Measurements from ENCODE around the gene PSMB1. TPM values are rescaled to one million over a fixed set of nuclear protein-coding genes. Genes with fewer than 3 reads are reported as not detected.

Gene PSMB1
- total RNA-seq, 6 donors from 2014 or later, result 63.9 to 203 (median 124) TPM

DNA sequence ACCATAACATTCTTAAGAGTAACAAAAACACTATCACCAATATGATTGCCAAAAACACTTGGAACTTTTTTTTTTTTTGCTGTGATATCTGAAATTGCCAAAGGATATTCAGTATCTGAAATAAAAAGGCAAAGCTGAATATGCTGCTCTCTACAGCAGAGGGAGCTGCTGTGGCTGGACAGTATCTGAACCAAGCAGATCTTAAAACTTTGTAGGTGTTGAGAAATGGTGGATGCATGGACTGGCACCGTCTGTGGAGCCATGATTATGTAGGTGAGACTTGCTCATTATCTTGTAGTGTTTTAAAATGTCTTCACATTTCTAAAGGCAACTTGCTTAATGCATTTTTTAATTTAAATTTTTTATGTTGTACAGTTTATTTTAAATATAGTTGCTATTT lies 22.1 kb upstream of the PSMB1 start:
- TF ChIP-seq POLR2AphosphoS5 (IDR thresholded peaks at IDR 0.05), result no peak
- TF ChIP-seq, protein P1, sequence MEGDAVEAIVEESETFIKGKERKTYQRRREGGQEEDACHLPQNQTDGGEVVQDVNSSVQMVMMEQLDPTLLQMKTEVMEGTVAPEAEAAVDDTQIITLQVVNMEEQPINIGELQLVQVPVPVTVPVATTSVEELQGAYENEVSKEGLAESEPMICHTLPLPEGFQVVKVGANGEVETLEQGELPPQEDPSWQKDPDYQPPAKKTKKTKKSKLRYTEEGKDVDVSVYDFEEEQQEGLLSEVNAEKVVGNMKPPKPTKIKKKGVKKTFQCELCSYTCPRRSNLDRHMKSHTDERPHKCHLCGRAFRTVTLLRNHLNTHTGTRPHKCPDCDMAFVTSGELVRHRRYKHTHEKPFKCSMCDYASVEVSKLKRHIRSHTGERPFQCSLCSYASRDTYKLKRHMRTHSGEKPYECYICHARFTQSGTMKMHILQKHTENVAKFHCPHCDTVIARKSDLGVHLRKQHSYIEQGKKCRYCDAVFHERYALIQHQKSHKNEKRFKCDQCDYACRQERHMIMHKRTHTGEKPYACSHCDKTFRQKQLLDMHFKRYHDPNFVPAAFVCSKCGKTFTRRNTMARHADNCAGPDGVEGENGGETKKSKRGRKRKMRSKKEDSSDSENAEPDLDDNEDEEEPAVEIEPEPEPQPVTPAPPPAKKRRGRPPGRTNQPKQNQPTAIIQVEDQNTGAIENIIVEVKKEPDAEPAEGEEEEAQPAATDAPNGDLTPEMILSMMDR (IDR thresholded peaks at IDR 0.05), result no peak
- TF ChIP-seq EP300 (IDR thresholded peaks at IDR 0.05), result no peak
- TF ChIP-seq POLR2A (IDR thresholded peaks at IDR 0.05), result no peak
- H3K4me1 ChIP-seq, result no peaks in the 10 kb centered on the region
- WGBS, 2 donors, result 91 to 93% methylated on average over 1 of the region's 1 CpG
- no peaks in the 10 kb centered on the region for H3K27me3 ChIP-seq
- no peaks in the 10 kb centered on the region for H3K9me3 ChIP-seq
- peaks cover 17 to 95% (median 43%) of the 10 kb centered on the region in 4 donors for H3K36me3 ChIP-seq
- DNase-seq (no peak), ATAC-seq (ENCODE audit: low FRiP score in 2 of 2) (no peak)
- H3K4me3 ChIP-seq, result no peak overlapping the region
- no peak overlapping the region for H3K27ac ChIP-seq

DNA sequence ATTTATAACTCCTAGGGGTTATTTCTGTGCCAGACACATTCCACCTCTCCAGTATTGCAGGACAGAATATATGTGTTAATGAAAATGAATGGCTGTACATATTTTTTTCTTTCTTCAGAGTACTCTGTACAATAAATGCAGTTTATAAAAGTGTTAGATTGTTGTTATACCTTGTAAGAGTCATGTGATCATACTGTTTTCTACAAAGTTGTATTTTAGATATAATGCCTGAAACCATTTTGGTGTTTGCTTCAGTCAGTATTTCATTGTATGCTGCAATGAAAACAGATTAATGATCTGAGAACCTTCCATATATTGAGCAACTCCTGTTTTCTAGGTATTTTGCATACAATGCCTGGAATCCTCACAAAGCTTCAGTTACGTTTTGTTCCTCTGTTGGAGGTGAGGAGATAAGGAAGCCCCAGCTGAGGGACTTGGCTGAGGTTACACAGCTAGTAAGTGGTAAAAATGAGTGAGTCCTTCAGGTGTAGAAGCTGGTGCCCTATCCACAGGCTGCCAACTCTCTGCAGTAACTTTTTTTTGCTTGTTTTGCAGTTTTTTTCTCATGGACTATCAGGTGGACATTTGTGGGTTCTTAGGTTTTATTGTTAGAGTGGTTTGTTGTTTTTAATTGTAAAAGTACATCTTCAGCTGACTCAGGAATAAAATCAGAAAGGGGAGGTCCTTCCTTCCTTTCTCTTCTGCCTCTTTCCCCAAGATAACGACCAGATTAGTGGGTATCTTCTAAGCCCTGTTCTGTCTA lies 19.8 kb upstream of the PSMB1 start:
- no peak for ATAC-seq (ENCODE audit: low FRiP score in 2 of 2)

DNA sequence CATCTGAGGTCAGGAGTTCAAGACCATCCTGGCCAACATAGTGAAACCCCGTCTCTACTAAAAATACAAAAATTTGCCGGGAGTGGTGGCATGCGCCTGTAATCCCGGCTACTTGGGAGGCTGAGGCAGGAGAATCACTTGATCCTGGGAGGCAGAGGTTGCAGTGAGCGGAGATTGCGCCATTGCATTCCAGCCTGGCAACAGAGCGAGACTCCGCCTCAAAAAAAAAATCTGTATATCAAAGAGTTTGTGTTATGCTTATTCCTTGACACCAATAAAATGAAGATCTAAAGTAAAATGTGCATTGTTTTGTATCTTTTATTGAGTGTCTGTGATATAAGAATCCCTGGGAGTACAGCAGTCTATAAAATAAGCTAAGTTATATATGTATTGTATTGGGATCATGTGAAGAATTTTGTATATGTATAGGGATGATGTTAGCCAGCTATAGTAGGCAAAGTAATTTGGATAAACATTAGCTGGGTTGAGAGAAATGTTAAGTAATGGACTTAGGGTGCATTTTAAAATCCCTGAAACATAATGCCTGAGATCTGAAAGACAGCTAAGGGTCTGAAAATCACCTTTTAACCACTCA lies 11.9 kb upstream of the PSMB1 start:
- ATAC-seq (ENCODE audit: low FRiP score in 2 of 2) (no peak), DNase-seq (no peak)
- Histone ChIP-seq H3K4me3 (no peak overlapping the region), H3K27me3 (no peaks in the 10 kb centered on the region), H3K27ac (no peak overlapping the region), H3K4me1 (no peaks in the 10 kb centered on the region), H3K9me3 (no peaks in the 10 kb centered on the region), H3K36me3 (peaks cover 19 to 93% (median 49%) of the 10 kb centered on the region in 4 donors)
- TF ChIP-seq, protein P1 (IDR thresholded peaks at IDR 0.05), result no peak
- no peak for TF ChIP-seq POLR2AphosphoS5 (IDR thresholded peaks at IDR 0.05)
- 91 to 98% methylated on average over 8 of the region's 8 CpGs for WGBS, 2 donors

More for the DNA sequence above, 19.8 kb upstream of the PSMB1 start:
- no peak overlapping the region for H3K4me3 ChIP-seq
- WGBS, 2 donors, result 66 to 75% methylated on average over 2 of the region's 2 CpGs
- no peak for DNase-seq
- H3K27ac ChIP-seq, result no peak overlapping the region
- peaks cover 23 to 95% (median 55%) of the 10 kb centered on the region in 4 donors for H3K36me3 ChIP-seq
- no peaks in the 10 kb centered on the region for H3K9me3 ChIP-seq
- H3K27me3 ChIP-seq, result no peaks in the 10 kb centered on the region
- H3K4me1 ChIP-seq, result no peaks in the 10 kb centered on the region
- no peak for TF ChIP-seq POLR2AphosphoS5 (IDR thresholded peaks at IDR 0.05)
- TF ChIP-seq POLR2A (IDR thresholded peaks at IDR 0.05), result no peak
- no peak for TF ChIP-seq EP300 (IDR thresholded peaks at IDR 0.05)
- TF ChIP-seq, protein P1 (IDR thresholded peaks at IDR 0.05), result no peak

DNA sequence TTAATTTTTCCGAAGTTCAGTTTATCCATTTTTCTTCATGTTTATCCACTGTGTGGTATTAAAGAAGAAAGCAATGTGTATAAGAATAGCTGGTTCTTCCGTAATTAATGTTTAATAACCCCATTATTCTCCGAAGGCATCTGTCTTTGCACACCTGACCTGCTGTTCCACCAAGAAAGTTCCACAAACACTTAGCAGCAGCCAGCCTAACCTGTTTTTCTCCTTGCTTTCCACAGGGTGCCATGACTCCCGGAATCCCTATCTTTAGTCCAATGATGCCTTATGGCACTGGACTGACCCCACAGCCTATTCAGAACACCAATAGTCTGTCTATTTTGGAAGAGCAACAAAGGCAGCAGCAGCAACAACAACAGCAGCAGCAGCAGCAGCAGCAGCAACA lies 8.4 kb upstream of the PSMB1 start:
- WGBS, 2 donors, result 77 to 84% methylated on average over 4 of the region's 4 CpGs
- Histone ChIP-seq H3K9me3 (no peaks in the 10 kb centered on the region), H3K27ac (no peak overlapping the region), H3K36me3 (peaks cover 15 to 89% (median 26%) of the 10 kb centered on the region in 4 donors), H3K27me3 (no peaks in the 10 kb centered on the region), H3K4me1 (peaks cover 0 to 6% (median 2%) of the 10 kb centered on the region in 4 donors), H3K4me3 (no peak overlapping the region)
- ATAC-seq (ENCODE audit: low FRiP score in 2 of 2) (no peak), DNase-seq (no peak)
- no peak for TF ChIP-seq POLR2AphosphoS5 (IDR thresholded peaks at IDR 0.05)
- no peak for TF ChIP-seq EP300 (IDR thresholded peaks at IDR 0.05)
- TF ChIP-seq, protein P1 (IDR thresholded peaks at IDR 0.05), result no peak
- no peak for TF ChIP-seq POLR2A (IDR thresholded peaks at IDR 0.05)
